ENCODE results near the gene SOX12.

Gene SOX12

DNA sequence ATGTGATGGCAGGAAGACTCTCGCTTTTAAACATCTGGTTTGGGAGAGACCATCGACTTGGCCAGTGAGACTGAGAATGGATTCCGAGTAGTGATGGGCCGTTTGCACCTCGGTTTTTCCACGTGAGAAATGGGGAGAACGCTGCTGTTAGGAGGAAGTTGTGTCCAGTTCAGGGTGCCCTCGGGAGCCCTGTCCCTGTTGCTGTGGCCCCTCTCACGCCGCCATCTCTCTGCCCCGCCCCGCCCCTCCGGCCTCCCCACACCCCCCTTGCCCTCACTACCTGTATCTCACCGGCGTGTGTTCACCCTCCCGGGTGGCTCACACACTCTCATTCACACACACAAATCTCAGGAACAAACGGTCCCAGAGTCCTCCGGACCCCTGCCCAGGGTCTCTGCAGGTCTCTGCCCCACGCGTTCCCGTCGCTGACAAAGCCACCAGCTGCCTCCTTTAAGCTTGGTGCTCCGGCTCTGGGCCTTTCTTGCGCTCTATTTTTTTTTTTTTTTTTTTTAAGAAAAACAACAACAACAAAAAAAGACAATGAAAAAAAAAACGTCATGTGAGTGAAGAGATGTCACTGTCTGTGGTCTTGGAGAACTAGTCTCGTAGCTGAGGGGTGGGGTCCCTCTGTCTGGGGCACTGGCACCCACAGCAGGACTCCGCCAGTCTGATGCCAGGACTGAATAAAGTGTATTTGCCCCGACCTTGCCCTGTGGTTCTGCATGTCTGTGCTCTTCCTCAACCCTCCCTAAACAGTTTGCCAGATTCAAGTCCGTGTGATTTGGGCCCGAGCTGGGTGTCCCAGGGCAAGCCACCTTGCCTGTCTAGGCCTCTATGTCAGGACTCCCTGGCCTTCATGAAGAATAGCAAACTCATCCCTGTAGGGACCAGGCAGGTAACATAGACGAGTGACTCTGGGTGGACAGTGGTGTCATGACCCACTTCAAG lies 2.9 kb downstream of the SOX12 start:
- H3K4me1 ChIP-seq (ENCODE audit: control insufficient read depth, insufficient read depth, low read depth, low read length) = peaks cover 31% of the 10 kb centered on the region
- H2AFZ ChIP-seq (ENCODE audit: low read depth, low read length) = no peak overlapping the region
- peak overlapping the region; percentile 60 to 71 for H3K4ac ChIP-seq (ENCODE audit: low read depth in 1 of 2, low read length in 2 of 2)
- H3K18ac ChIP-seq (ENCODE audit: low read depth in 1 of 2, low read length in 2 of 2) = peak overlapping the region in 1 of 2 experiments; percentile 75
- peak overlapping the region; percentile 88 for H3K9ac ChIP-seq (ENCODE audit: low read length)
- no peak overlapping the region for H2AK5ac ChIP-seq (ENCODE audit: low read length, severe bottlenecking)
- peak overlapping the region; percentile 71 for H3K4me2 ChIP-seq (ENCODE audit: low read length, poor library complexity, severe bottlenecking)
- H3K27me3 ChIP-seq (ENCODE audit: control insufficient read depth in 1 of 2, insufficient read depth in 1 of 2, low read length in 2 of 2) = no peaks in the 10 kb centered on the region
- WGBS = 64% methylated on average over 28 of the region's 31 CpGs
- H3K23ac ChIP-seq (ENCODE audit: low read length in 2 of 2) = peak overlapping the region in 1 of 2 experiments; percentile 75
- H2BK120ac ChIP-seq (ENCODE audit: low read depth, low read length) = no peak overlapping the region
- H2BK5ac ChIP-seq (ENCODE audit: low read depth, low read length, poor library complexity, severe bottlenecking) = no peak overlapping the region
- peak overlapping the region; percentile 1 for H4K8ac ChIP-seq (ENCODE audit: low read length)
- no peak overlapping the region for H4K91ac ChIP-seq (ENCODE audit: low read length)
- peak overlapping the region; percentile 88 to 96 for H3K4me3 ChIP-seq (ENCODE audit: insufficient read depth in 1 of 2, low read depth in 1 of 2, low read length in 2 of 2)
- no peaks in the 10 kb centered on the region for H3K9me3 ChIP-seq (ENCODE audit: control insufficient read depth, low read length)
- peak overlapping the region in 1 of 2 experiments; percentile 37 for H2BK12ac ChIP-seq (ENCODE audit: low read length in 2 of 2)
- peaks cover 7% of the 10 kb centered on the region for H3K79me1 ChIP-seq (replicated peaks; ENCODE audit: low read length, poor library complexity, severe bottlenecking)
- H3K36me3 ChIP-seq (ENCODE audit: control insufficient read depth in 1 of 2, insufficient read depth in 2 of 2, low read depth in 1 of 2, low read length in 2 of 2) = peaks cover 3 to 21% of the 10 kb centered on the region in 2 experiments
- no peak overlapping the region for H2BK15ac ChIP-seq (ENCODE audit: low read depth, poor library complexity, severe bottlenecking)
- H3K14ac ChIP-seq (ENCODE audit: low read length in 2 of 2) = peak overlapping the region in 1 of 2 experiments; percentile 87
- DNase-seq = no peak
- H3K27ac ChIP-seq (ENCODE audit: low read length, poor library complexity, severe bottlenecking) = peak overlapping the region; percentile 30

DNA sequence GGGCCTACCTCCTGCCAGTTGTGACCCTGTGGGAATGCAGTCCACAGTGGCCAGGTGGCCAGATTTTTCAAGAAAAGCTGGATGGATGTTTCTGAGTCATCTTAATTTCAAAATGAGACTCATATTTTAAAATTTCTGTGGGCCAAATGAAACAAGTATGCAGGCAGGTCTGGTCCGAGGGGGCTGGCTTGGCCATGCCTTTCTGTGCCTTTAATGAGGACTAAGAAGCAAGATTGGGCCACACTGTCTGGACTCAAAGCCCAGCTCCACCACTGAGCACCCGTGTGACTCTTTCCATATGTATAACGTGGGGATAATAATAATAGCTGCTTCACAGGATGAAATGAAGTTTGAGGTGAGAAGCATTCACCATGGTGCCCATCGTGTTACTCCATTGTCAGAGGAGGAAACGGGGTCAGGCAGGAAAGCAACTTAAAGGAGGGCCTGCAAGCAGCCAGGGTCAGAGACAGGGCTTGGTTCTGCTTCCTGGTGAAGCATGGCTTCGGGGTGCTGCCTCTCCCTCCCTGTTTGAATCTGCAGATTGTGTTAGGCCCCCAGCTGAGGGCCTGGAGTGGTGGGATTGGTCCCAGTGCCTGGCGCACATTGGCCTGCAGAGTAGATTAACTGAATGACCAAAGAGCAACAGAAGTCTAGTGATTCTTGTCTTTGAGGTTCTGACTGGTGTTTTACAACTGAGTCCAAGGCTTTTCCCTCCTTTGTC lies 3.8 kb downstream of the SOX12 start:
- H2AK5ac ChIP-seq (ENCODE audit: low read length, severe bottlenecking) = no peak overlapping the region
- 75% methylated on average over 6 of the region's 7 CpGs for WGBS
- H3K36me3 ChIP-seq (ENCODE audit: control insufficient read depth in 1 of 2, insufficient read depth in 2 of 2, low read depth in 1 of 2, low read length in 2 of 2) = peaks cover 7 to 24% of the 10 kb centered on the region in 2 experiments

DNA sequence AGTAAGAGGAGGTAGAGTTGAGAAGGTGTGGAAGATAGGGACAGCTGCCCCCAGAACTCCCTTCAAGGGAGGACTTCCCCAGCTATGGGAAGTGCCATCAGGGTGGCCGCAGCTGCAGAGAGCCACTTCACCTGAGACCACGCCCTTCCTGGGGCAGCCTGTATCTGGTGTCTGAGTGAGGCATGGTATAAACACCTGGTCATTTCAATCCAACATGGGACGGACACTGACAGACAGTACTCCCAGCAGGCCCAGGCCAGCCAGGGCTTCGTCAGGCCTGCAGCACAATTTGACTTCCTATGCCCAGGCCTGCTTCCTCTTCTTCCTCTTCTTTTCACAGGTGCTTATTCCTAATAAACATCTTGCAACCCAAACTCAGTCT lies 4.5 kb downstream of the SOX12 start:
- no peak overlapping the region for H3K14ac ChIP-seq (ENCODE audit: low read length in 2 of 2)
- H3K27me3 ChIP-seq (ENCODE audit: control insufficient read depth in 1 of 2, insufficient read depth in 1 of 2, low read length in 2 of 2) = no peaks in the 10 kb centered on the region
- H2AFZ ChIP-seq (ENCODE audit: low read depth, low read length) = no peak overlapping the region
- H3K4me3 ChIP-seq (ENCODE audit: insufficient read depth in 1 of 2, low read depth in 1 of 2, low read length in 2 of 2) = no peak overlapping the region
- DNase-seq = no peak
- no peak overlapping the region for H3K18ac ChIP-seq (ENCODE audit: low read depth in 1 of 2, low read length in 2 of 2)
- no peak overlapping the region for H2AK5ac ChIP-seq (ENCODE audit: low read length, severe bottlenecking)
- peak overlapping the region in 1 of 2 experiments; percentile 67 for H2BK12ac ChIP-seq (ENCODE audit: low read length in 2 of 2)
- peak overlapping the region; percentile 39 for H3K9ac ChIP-seq (ENCODE audit: low read length)
- H3K4ac ChIP-seq (ENCODE audit: low read depth in 1 of 2, low read length in 2 of 2) = peak overlapping the region in 1 of 2 experiments; percentile 9
- no peak overlapping the region for H2BK120ac ChIP-seq (ENCODE audit: low read depth, low read length)
- H3K27ac ChIP-seq (ENCODE audit: low read length, poor library complexity, severe bottlenecking) = no peak overlapping the region
- H3K23ac ChIP-seq (ENCODE audit: low read length in 2 of 2) = no peak overlapping the region
- no peak overlapping the region for H2BK15ac ChIP-seq (ENCODE audit: low read depth, poor library complexity, severe bottlenecking)
- H3K36me3 ChIP-seq (ENCODE audit: control insufficient read depth in 1 of 2, insufficient read depth in 2 of 2, low read depth in 1 of 2, low read length in 2 of 2) = peaks cover 11 to 24% of the 10 kb centered on the region in 2 experiments
- H3K79me1 ChIP-seq (replicated peaks; ENCODE audit: low read length, poor library complexity, severe bottlenecking) = peaks cover 7% of the 10 kb centered on the region
- no peak overlapping the region for H4K8ac ChIP-seq (ENCODE audit: low read length)
- H3K9me3 ChIP-seq (ENCODE audit: control insufficient read depth, low read length) = no peaks in the 10 kb centered on the region
- peaks cover 28% of the 10 kb centered on the region for H3K4me1 ChIP-seq (ENCODE audit: control insufficient read depth, insufficient read depth, low read depth, low read length)
- peak overlapping the region; percentile 58 for H4K91ac ChIP-seq (ENCODE audit: low read length)
- peak overlapping the region; percentile 32 for H3K4me2 ChIP-seq (ENCODE audit: low read length, poor library complexity, severe bottlenecking)
- no peak overlapping the region for H2BK5ac ChIP-seq (ENCODE audit: low read depth, low read length, poor library complexity, severe bottlenecking)
- WGBS = 85% methylated on average over 4 of the region's 4 CpGs

More for the DNA sequence above, 3.8 kb downstream of the SOX12 start:
- Histone ChIP-seq H3K4me2 (ENCODE audit: low read length, poor library complexity, severe bottlenecking) (no peak overlapping the region), H4K8ac (ENCODE audit: low read length) (no peak overlapping the region), H2BK5ac (ENCODE audit: low read depth, low read length, poor library complexity, severe bottlenecking) (no peak overlapping the region), H4K91ac (ENCODE audit: low read length) (no peak overlapping the region), H3K27me3 (ENCODE audit: control insufficient read depth in 1 of 2, insufficient read depth in 1 of 2, low read length in 2 of 2) (no peaks in the 10 kb centered on the region), H3K79me1 (replicated peaks; ENCODE audit: low read length, poor library complexity, severe bottlenecking) (peaks cover 7% of the 10 kb centered on the region), H3K9ac (ENCODE audit: low read length) (peak overlapping the region; percentile 39), H2BK12ac (ENCODE audit: low read length in 2 of 2) (no peak overlapping the region), H3K4ac (ENCODE audit: low read depth in 1 of 2, low read length in 2 of 2) (peak overlapping the region in 1 of 2 experiments; percentile 12), H3K23ac (ENCODE audit: low read length in 2 of 2) (peak overlapping the region in 1 of 2 experiments; percentile 83), H3K9me3 (ENCODE audit: control insufficient read depth, low read length) (no peaks in the 10 kb centered on the region), H3K14ac (ENCODE audit: low read length in 2 of 2) (no peak overlapping the region), H2BK15ac (ENCODE audit: low read depth, poor library complexity, severe bottlenecking) (no peak overlapping the region), H2BK120ac (ENCODE audit: low read depth, low read length) (no peak overlapping the region), H3K27ac (ENCODE audit: low read length, poor library complexity, severe bottlenecking) (peak overlapping the region; percentile 30), H3K4me3 (ENCODE audit: insufficient read depth in 1 of 2, low read depth in 1 of 2, low read length in 2 of 2) (peak overlapping the region in 1 of 2 experiments; percentile 96), H2AFZ (ENCODE audit: low read depth, low read length) (no peak overlapping the region), H3K18ac (ENCODE audit: low read depth in 1 of 2, low read length in 2 of 2) (no peak overlapping the region), H3K4me1 (ENCODE audit: control insufficient read depth, insufficient read depth, low read depth, low read length) (peaks cover 31% of the 10 kb centered on the region)
- DNase-seq = no peak
